Measurements from ENCODE around the gene FOXJ2.
"Not testable (repeated sequence)": the region's sequence is repeated elsewhere in the genome, so short reads cannot be mapped to it uniquely, and the experiment has no call there.

Gene FOXJ2

DNA sequence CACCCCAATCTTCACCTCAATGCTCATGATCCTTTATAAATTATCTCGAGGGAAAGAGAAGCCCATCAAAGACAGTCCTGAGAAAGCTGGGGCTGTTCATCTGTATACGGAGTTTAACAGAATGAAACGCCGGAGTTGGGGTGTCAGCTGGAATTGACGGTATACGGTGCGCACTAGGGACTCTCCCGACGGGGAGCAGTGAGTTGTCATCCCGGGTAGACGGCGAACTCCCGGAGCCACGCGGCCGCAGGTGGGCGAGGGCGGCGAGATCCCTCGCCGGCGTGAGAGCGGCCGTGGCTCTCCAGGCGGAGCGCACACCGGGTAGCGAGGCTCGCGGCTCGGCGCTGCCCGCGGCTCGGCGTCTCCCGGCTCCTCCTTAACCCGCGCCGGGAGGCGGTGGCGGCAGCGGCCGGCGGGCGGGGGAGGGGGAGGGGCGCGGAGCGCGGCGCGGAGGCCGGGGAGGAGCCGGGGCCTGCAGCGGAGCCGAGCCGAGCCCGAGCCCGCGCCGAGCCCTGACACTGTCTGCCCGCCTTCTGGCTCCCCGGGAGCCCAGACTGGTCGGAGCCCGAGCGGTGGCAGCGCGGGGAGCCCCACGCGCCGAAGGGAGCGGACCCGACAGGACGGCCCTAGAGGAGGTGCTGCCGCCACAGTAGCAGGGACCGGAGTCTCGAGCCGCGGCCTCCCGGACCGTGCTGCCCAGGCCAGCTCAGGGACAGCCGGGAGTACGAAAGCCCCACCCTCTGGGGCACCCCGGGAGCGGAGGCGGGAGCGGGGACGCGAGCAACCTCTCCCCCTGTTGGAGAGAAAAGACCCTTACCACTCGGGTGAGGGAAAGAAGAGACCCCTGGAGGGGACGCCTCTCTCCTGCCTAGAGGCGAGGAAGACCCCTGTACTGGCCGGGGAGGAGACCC, at the start of gene FOXJ2:
TSS of gene FOXJ2 (plus strand) at position 475 of the 911 bp plus-strand sequence. CDS start 7,117 bp downstream, outside the sequence.
- peak; percentile 7 for DNase-seq

DNA sequence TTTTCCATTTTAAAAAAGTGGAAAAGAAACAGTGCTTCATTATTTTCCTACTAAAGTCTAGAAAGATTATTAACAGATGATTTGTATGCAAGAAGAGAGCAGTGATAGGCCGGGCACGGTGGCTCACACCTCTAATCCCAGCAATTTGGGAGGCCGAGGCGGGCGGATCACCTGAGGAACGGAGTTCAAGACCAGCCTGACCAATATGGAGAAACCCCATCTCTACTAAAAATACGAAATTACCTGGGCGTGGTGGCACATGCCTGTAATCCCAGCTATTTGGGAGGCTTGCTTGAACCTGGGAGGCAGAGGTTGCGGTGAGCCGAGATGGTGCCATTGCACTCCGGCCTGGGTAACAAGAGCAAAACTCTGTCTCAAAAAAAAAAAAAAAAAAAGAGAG, 49.5 kb upstream of the FOXJ2 start:
- not testable (repeated sequence) for DNase-seq

DNA sequence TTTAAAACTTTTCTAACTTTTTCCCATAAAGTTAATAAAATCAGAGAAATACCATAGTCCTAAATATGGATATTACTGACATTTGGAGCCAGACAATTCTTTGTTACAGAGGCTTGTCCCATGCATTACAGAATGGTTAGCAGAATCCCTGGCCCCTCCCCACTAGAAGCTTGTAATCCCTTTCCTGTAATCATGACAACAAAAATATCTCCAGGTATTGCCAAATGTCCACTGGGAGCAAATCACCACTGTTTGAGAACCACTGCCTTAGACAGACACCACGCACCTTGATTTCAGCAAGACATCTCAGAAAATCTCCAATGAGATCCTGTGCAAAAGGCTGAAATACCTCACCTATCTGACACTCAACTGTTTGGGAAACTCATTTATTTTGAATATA, 49.1 kb upstream of the FOXJ2 start:
- DNase-seq, result not testable (repeated sequence)

GRCh38 chr12:7984900-7985299, 47.6 kb upstream of the FOXJ2 start:
- DNase-seq, result no peak

- no peak for DNase-seq
Observed at GRCh38 chr12:7985802-7986418, 46.6 kb upstream of the FOXJ2 start.

DNA sequence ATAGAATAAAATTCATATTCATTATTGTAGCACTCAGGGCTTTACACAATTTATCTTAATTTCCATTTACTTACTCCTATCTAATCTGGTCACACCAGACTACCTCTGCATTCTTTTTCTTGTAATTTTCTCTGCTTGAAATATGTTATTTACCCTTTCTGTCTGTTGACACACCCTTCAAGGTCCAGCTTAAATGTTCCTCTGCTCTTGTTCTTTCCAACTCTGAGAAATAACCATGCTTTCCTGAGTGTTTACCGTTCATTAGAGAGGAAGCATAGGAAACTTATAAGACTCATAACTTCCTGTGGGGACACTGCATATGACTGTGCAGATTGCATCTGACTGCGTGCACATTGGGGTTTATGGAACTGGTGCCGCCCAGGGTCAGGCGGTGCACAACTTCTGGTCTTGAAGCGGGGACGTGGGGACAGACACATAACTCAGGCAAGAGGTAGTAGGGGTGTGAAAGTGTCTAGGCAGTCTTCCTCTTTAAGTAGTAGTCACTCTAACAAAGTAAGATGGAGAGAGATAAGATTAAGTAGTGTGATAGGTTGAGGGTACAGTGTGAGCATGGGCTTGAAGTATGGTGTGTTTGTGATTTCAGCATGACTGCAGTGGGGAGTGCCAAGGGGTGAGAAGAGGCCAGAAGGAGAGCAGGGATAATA, 42.6 kb upstream of the FOXJ2 start:
- no peak for DNase-seq

GRCh38 chr12:7991535-7991934, 41.0 kb upstream of the FOXJ2 start:
- no peak for DNase-seq

- no peak for DNase-seq
Observed at GRCh38 chr12:7994731-7995205, 37.7 kb upstream of the FOXJ2 start.

DNA sequence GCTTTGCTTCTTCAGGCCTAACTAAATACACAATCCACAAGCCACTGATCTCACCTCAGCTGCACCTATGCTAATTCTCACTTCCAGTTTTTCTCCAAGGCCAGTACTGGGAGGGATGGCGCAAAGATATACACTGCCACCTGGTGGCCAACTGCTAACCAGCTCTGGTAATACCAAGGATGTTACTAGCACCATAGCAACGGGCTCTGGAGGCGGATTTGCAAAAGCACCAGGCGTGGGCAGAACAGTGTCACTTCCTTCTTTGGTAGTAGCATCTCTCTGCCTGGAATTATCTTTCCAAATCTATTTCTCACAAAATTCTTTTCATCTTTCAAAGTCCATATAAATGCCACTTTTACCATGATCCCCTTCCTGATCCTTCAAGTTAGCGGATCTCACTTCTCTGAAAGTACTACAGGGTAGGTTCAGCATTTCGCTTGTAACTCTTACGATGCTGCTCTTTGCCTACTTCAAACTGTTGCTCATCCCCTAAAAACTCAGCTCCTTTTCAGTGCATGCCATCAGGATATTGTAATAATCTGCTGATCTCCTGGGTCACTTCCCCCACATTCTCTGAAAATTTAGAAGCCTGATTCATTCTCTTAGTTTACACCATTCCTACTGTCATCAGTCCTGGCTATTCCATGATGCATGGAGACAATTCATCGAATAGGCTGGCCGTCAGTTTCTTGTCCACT, 37.1 kb upstream of the FOXJ2 start:
- peak; percentile 30 for DNase-seq

DNA sequence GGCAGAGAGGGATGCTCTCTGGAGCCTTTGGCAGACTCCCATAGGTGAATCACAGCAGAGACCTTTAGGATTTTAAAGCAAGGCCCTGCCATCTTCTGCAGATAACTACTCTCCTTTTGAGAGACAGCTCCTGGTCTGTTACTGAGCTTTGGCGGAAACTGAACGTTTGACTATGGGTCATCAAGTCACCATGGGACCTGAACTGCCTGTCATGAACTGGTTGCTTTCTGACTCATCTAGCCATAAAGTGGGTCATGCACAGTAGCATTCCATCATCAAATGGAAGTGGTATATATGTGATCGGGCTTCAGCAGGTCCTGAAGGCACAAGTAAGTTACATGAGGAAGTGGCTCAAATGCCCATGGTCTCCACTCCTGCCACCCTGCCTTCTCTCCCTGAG, 31.7 kb upstream of the FOXJ2 start:
- DNase-seq, result not testable (repeated sequence)

DNA sequence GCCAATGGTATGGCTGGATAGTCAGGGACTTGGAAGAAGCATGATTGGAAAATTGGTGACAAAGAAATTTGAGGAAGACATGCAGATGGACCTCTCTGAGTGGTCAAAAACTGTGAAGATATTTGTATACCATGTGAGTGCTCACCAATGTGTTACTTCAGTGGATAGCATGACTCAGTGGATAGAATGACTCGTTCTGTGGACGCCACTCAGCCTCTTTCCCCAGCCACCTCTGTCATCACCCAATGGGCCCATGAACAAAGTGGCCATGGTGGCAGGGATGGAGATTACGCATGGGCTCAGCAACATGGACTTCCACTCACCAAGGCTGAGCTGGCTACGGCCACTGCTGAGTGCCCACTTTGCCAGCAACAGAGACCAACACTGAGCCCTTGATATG, 31.0 kb upstream of the FOXJ2 start:
- DNase-seq, result not testable (repeated sequence)

- not testable (repeated sequence) for DNase-seq
Observed at GRCh38 chr12:8004897-8005296, 27.6 kb upstream of the FOXJ2 start.

DNA sequence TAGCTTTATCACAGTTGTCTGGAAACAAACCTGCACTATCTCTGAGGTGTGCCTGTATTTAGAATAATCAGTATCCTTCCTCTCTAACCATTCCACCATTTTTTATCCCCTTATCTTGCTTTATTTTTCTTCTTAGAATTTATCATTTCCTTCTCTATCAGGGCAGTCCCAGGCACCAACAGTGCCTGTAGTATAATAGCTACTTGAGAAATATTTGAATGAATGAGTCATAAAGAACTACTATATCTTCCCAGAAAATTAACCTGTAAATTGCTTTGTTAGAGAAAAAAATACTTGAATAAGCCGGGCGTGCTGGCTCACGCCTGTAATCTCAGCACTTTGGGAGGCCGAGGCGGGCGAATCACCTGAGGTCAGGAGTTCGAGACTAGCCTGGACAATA, 21.2 kb upstream of the FOXJ2 start:
- DNase-seq, result no peak

DNA sequence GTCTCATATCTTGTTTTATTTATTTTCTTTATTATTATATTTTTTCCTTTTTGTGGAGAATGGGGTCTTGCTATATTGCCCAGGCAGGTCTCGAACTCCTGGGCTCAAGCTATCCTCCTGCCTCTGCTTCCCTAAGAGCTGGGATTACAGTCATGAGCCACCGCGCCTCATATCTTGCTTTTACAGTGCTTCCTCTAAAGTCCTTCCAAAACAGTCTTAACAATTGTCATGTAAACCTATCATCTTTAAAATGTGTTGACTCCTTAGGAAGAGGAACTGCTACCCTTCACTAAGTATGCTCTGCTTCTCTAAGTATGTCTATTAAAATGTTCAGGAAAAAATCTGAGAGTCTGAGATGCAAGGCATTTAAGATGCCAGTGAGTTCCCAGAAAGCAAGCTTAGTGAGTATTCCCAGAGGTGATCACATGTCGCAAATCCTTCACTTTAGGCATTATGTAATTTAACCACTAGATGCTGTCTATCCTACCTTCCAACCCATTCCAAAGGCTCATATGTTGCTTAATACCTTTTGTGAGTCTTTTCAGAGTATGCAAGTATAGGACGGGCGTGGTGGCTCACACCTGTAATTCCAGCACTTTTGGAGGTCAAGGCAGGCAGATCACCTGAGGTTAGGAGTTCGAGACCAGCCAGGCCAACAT, 19.7 kb upstream of the FOXJ2 start:
- DNase-seq, result no peak

DNA sequence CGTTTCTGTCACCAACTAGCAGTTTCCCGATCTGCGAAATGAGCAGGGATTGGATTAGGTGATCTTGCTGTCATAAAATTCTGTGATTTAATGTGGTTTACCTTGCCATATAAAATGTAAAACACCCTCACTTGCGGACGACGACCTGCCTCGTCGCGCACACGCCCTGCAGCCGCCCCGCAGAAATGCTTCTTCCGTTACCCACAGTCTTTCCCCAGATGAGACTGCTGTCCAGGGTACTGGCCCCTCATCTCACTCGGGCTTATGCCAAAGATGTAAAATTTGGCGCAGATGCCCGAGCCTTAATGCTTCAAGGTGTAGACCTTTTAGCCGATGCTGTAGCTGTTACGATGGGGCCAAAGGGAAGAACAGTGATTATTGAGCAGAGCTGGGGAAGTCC, 17.7 kb upstream of the FOXJ2 start:
- DNase-seq, result no peak

- DNase-seq, result not testable (repeated sequence)
Observed at GRCh38 chr12:8018213-8018612, 14.3 kb upstream of the FOXJ2 start.

GRCh38 chr12:8018666-8019581, 13.6 kb upstream of the FOXJ2 start:
- DNase-seq, result no peak

DNA sequence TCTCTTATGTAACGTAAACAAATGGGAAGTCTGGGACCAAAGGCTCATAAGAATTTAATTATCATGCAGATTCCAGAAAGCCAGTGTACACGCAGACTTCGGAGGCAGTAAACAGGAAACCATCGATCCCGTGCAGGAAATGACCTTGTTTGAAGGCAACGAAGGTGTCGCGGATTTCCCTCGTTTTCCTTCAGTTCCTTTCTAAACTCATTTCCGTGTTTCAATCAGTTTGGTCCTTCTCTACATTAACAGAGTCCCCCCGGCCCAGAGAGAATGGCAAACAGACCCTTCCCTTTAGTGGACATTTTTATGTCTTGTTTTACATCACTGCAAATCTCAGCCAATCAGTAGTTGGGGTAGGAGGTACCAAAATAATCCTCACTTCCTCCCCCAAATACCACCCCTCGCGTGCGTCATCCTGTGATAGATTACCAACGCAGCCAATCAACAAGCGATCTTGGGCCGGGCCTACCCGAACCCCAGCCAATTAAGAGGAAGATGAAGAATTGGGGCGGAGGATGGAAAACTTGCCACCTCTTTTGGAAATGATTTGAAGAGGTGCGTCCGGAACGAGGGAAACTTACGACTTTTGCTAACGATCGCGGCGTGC, 6.1 kb upstream of the FOXJ2 start:
- DNase-seq, result peak; percentile 91

DNA sequence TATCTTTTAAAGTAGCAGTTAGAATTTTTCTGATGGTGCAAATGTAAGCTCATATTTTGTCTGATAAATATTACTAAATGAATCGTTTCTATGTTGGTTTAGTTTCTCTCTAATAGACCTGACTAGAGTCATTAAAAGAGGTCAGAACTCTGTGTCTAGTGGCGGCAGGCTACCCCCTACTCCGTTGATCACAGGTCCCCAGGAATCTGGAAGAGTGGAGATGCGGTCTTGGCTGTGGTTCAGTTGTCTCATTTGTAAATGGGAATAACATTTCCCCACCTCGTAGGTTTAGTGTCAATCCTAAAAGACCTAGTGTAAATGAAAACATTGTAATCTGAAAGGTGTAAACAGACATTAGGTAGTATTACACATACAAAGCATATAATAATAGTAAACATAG, 4.7 kb upstream of the FOXJ2 start:
- no peak for DNase-seq

DNA sequence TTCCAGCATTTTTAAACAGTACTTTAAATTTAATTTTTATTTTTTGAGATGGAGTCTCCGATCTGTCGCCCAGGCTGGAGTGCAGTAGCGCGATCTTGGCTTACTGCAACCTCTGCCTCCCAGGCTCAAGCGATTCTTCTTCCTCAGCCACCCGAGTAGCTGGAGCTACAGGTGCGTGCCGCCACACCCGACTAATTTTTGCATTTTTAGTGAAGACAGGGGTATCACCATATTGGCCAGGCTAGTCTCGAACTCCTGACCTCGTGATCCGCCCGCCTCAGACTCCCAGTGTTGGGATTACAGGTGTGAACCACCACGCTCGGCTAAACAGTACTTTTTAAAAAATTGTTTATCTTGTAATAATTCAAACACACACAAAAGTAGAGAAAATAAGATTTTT, 4.2 kb upstream of the FOXJ2 start:
- no peak for DNase-seq

GRCh38 chr12:8030189-8030588, 2.3 kb upstream of the FOXJ2 start:
- no peak for DNase-seq

Measured in NCI-H1048 (cell line).